Right atrium auricular region (tissue), 2 donors: ENCODE results near the gene MEGF10. TPM values are rescaled to one million over a fixed set of nuclear protein-coding genes. Genes with fewer than 3 reads are reported as not detected.

Source experiments
- DNase-seq: peaks from one replicate; pipeline ENCODE4 v3.0.0-alpha.2; 2019; ENCODE audit warnings: low spot score
- H3K27ac ChIP-seq, 2 donors: fragments of 200-600 bp; sonication (generic); 1 replicate in 1 of 2; 2 replicates in 1 of 2; pipeline ENCODE4 v1.5.1; 2016 to 2019
- H3K27me3 ChIP-seq, 2 donors: fragments of 200-600 bp; sonication (generic); one replicate each; pipeline versions ENCODE4 v1.5.1 to v1.6.0; 2017 to 2019
- H3K36me3 ChIP-seq: fragments of 200-600 bp; sonication (generic); one replicate; pipeline ENCODE4 v1.5.1; 2016
- H3K4me1 ChIP-seq, 2 donors: fragments of 200-600 bp; sonication (generic); one replicate each; pipeline versions ENCODE4 v1.5.1 to v1.6.0; 2017 to 2019
- H3K4me3 ChIP-seq, 2 donors: fragments of 200-600 bp; sonication (generic); 1 replicate in 1 of 2; 2 replicates in 1 of 2; pipeline ENCODE4 v1.5.1; 2017 to 2019; ENCODE audit warnings: mild to moderate bottlenecking in 1 of 2, moderate library complexity in 1 of 2
- H3K9me3 ChIP-seq, 2 donors: fragments of 200-600 bp; sonication (generic); one replicate each; pipeline ENCODE4 v1.5.1; 2019
- CTCF ChIP-seq, 2 donors: fragments of 200-600 bp; sonication (generic); IDR thresholded peaks; one replicate each; pipeline ENCODE4 v1.5.1; 2019; ENCODE audit warnings: antibody characterized with exemption in 2 of 2
- total RNA-seq, 2 donors: library from RNA; depleted of rRNA; stranded (reverse); fragments of >200 nt; gene quantifications; one replicate each; pipeline ENCODE4 v1.1.0, GENCODE V29; 2016

MEGF10 gene
- total RNA-seq, 2 donors from 2014 or later: 0.71 to 3.0 TPM

- no peaks in the 10 kb centered on the region for H3K4me1 ChIP-seq
- TF ChIP-seq CTCF (IDR thresholded peaks at IDR 0.05): no peak
- H3K27me3 ChIP-seq: no peaks in the 10 kb centered on the region
- no peaks in the 10 kb centered on the region for H3K36me3 ChIP-seq
- no peak overlapping the region for H3K27ac ChIP-seq
- no peak for DNase-seq
- H3K9me3 ChIP-seq: no peaks in the 10 kb centered on the region
- H3K4me3 ChIP-seq: no peak overlapping the region
Observed at GRCh38 chr5:127396490-127397155, 106.0 kb downstream of the MEGF10 start.

GRCh38 chr5:127398508-127398907, 107.9 kb downstream of the MEGF10 start:
- no peaks in the 10 kb centered on the region for H3K36me3 ChIP-seq
- H3K27ac ChIP-seq: no peak overlapping the region
- no peak overlapping the region for H3K4me3 ChIP-seq
- TF ChIP-seq CTCF (IDR thresholded peaks at IDR 0.05): no peak
- H3K27me3 ChIP-seq: no peaks in the 10 kb centered on the region
- no peaks in the 10 kb centered on the region for H3K9me3 ChIP-seq
- H3K4me1 ChIP-seq: no peaks in the 10 kb centered on the region
- DNase-seq: no peak

- TF ChIP-seq CTCF (IDR thresholded peaks at IDR 0.05): no peak
- no peaks in the 10 kb centered on the region for H3K9me3 ChIP-seq
- no peak overlapping the region for H3K4me3 ChIP-seq
- H3K36me3 ChIP-seq: no peaks in the 10 kb centered on the region
- no peaks in the 10 kb centered on the region for H3K4me1 ChIP-seq
- H3K27ac ChIP-seq: no peak overlapping the region
- DNase-seq: no peak
- H3K27me3 ChIP-seq: no peaks in the 10 kb centered on the region
Observed at GRCh38 chr5:127399068-127399467, 108.5 kb downstream of the MEGF10 start.

- TF ChIP-seq CTCF (IDR thresholded peaks at IDR 0.05): no peak
- Histone ChIP-seq H3K27ac (no peak overlapping the region), H3K4me1 (no peaks in the 10 kb centered on the region), H3K4me3 (no peak overlapping the region), H3K9me3 (no peaks in the 10 kb centered on the region), H3K36me3 (no peaks in the 10 kb centered on the region), H3K27me3 (no peaks in the 10 kb centered on the region)
- no peak for DNase-seq
Observed at GRCh38 chr5:127400539-127400938, 109.9 kb downstream of the MEGF10 start.

- no peak overlapping the region for H3K4me3 ChIP-seq
- no peaks in the 10 kb centered on the region for H3K4me1 ChIP-seq
- no peaks in the 10 kb centered on the region for H3K9me3 ChIP-seq
- no peaks in the 10 kb centered on the region for H3K27me3 ChIP-seq
- DNase-seq: no peak
- no peak overlapping the region for H3K27ac ChIP-seq
- no peaks in the 10 kb centered on the region for H3K36me3 ChIP-seq
- TF ChIP-seq CTCF (IDR thresholded peaks at IDR 0.05): no peak
Observed at GRCh38 chr5:127400946-127401670, 110.5 kb downstream of the MEGF10 start.
